ENCODE measurements around the gene ARHGEF9. TPM values are rescaled to one million over a fixed set of nuclear protein-coding genes. Genes with fewer than 3 reads are reported as not detected.
A peak's percentile ranks its signal among the peaks of the same experiment; 100 is the strongest.

Gene ARHGEF9
- total and polyA plus RNA-seq, 3 experiments from 2014 or later = 7.1 to 18.3 (median 16.7) TPM

DNA sequence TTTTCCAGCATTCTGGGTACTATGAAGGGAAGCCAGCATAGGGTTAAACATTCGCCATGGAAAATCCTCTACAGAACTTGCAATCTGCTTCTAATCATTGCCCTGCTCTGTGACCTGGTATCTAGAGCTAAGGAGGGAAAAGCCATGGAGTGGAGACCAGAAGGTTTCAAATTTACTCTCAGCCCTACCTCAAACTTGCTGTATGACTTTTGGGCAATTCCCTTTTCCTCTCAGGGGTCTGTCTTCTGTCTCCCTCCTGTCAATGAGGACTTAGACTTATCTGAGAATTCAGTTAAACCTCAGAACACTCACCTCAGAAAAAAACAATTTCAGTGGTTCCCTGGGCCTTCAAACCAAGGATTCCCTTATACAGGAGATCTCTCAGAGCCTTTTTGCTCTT, 29.1 kb downstream of the ARHGEF9 start:
- Mint-ChIP-seq H3K27me3 (peaks cover 0 to 9% of the 10 kb centered on the region in 2 donors), H3K36me3 (peaks cover 0 to 7% (median 0%) of the 10 kb centered on the region in 3 donors), H3K27ac (peak overlapping the region in 1 of 8 donors; percentile 93), H3K9me3 (no peaks in the 10 kb centered on the region), H3K4me1 (peaks cover 22 to 38% (median 33%) of the 10 kb centered on the region in 3 donors), H3K4me3 (peak overlapping the region in 1 of 7 donors; percentile 98)
- Histone ChIP-seq H3K27ac (ENCODE audit: low read depth, low read length) (no peak overlapping the region), H3K27me3 (ENCODE audit: insufficient read depth, low read length, poor library complexity, severe bottlenecking) (no peaks in the 10 kb centered on the region), H3K4me1 (ENCODE audit: insufficient read depth, low read length) (peaks cover 11% of the 10 kb centered on the region), H3K9me3 (ENCODE audit: low read length) (no peaks in the 10 kb centered on the region), H3K4me3 (ENCODE audit: low read length) (no peak overlapping the region), H3K36me3 (ENCODE audit: insufficient read depth, low read length) (no peaks in the 10 kb centered on the region)
- no peak for DNase-seq
- ChIA-PET POLR2A (no interaction called here), CTCF (no interaction called here)

DNA sequence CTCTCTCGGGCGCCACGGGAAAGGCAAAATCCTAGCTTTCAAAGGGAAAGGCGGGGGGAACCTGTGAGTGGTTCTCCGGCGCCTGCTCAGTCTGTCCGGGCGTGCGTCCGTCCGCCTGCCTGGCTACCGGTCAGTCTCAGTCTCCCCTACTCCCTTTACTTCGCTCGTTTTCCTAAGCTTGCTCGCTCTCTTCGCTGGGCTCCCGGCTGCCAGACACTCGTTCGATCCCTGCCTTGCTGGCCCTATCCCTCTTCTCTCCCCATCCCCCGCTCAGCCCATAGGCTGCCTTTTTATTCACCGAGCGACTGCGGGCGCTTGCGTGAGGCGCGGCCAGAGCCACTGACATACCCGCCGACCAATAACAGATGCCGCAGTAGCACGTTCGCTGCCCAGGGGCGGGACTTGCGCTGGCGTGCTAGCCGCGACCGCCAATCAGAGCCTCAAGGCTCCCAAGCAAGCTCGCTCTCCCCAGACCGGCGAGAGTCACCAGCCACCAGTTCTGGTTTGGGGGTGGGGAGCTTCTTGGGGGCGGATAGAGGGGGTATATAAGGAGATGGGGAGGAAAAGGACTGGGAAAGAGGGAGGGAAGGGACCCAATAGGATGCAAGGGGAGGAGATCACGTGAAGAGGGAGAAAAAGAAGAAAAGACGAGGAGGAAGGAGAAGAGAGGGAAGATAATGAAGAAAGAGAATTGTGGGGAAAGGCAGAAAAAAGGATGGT, 30.0 kb downstream of the ARHGEF9 start:
- Histone ChIP-seq H3K27me3 (ENCODE audit: insufficient read depth, low read length, poor library complexity, severe bottlenecking) (no peaks in the 10 kb centered on the region), H3K9me3 (ENCODE audit: low read length) (no peaks in the 10 kb centered on the region), H3K27ac (ENCODE audit: low read depth, low read length) (peak overlapping the region; percentile 82), H3K4me3 (ENCODE audit: low read length) (peak overlapping the region; percentile 92), H3K36me3 (ENCODE audit: insufficient read depth, low read length) (no peaks in the 10 kb centered on the region), H3K4me1 (ENCODE audit: insufficient read depth, low read length) (peaks cover 11% of the 10 kb centered on the region)
- Mint-ChIP-seq H3K27ac (peak overlapping the region; percentile 93 to 99 (median 96)), H3K27me3 (peaks cover 0 to 7% of the 10 kb centered on the region in 2 donors), H3K4me1 (peaks cover 22 to 45% (median 33%) of the 10 kb centered on the region in 3 donors), H3K9me3 (no peaks in the 10 kb centered on the region), H3K4me3 (peak overlapping the region; percentile 94 to 99 (median 98)), H3K36me3 (peaks cover 0 to 7% (median 0%) of the 10 kb centered on the region in 3 donors)
- ChIA-PET CTCF (no interaction called here), POLR2A (interaction anchor here (0.6 to 1.0 kb wide), 3 partner anchors 8 to 404 kb away, joined by 3 to 4 read pairs (median 4); partner anchors contain the start of gene SPIN4)
- DNase-seq = peak; percentile 70 to 90 (median 85)

DNA sequence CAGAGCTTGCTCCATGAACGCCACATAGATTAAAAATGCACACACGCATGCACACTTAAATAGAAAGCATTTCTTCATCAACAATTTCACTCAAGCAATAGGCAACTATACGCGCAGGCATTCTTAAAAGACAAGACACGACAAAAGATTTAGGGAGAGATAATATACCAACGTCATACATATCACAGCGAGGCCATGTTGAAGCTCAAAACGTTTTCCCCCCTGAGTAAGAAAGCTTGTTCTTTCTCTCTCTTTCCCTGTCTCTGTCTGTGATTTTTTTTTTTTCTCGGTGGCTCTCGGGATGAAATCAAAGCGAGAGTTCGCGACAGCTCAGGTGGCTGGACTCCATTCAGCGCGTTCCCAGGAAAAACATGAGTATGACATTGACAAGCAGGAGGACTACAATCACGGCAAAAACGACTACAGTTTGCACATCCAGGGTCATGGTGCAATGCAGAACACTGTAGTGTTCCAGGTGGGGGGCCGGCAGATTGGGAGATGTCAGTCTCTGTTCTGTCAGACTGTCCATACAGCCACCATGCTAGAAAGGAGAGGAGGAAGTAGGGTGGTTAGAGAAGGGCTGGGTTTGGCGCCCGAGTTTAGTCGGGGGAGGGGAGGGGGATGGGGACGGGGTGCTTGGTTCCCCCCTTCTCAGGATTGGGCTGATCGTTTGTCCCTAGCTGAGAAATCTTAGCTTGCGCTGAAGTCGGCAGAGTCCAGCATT, 30.7 kb downstream of the ARHGEF9 start:
- H3K27me3 ChIP-seq (ENCODE audit: insufficient read depth, low read length, poor library complexity, severe bottlenecking) = no peaks in the 10 kb centered on the region
- peak in 3 of 5 donors; percentile 24 to 50 (median 46) for DNase-seq
- CTCF ChIA-PET = no interaction called here
- H3K9me3 ChIP-seq (ENCODE audit: low read length) = no peaks in the 10 kb centered on the region
- peak overlapping the region; percentile 94 to 99 (median 98) for H3K4me3 Mint-ChIP-seq
- peaks cover 0 to 7% (median 0%) of the 10 kb centered on the region in 3 donors for H3K36me3 Mint-ChIP-seq
- peaks cover 11% of the 10 kb centered on the region for H3K4me1 ChIP-seq (ENCODE audit: insufficient read depth, low read length)
- H3K4me1 Mint-ChIP-seq = peaks cover 22 to 52% (median 33%) of the 10 kb centered on the region in 3 donors
- H3K36me3 ChIP-seq (ENCODE audit: insufficient read depth, low read length) = no peaks in the 10 kb centered on the region
- peak overlapping the region; percentile 82 for H3K27ac ChIP-seq (ENCODE audit: low read depth, low read length)
- peaks cover 0 to 7% of the 10 kb centered on the region in 2 donors for H3K27me3 Mint-ChIP-seq
- no peaks in the 10 kb centered on the region for H3K9me3 Mint-ChIP-seq
- peak overlapping the region; percentile 92 for H3K4me3 ChIP-seq (ENCODE audit: low read length)
- POLR2A ChIA-PET = interaction anchor here (1.0 kb wide), 1 partner anchor 403 kb away, joined by 4 read pairs; the partner anchor contains the start of gene SPIN4
- H3K27ac Mint-ChIP-seq = peak overlapping the region; percentile 93 to 99 (median 96)

DNA sequence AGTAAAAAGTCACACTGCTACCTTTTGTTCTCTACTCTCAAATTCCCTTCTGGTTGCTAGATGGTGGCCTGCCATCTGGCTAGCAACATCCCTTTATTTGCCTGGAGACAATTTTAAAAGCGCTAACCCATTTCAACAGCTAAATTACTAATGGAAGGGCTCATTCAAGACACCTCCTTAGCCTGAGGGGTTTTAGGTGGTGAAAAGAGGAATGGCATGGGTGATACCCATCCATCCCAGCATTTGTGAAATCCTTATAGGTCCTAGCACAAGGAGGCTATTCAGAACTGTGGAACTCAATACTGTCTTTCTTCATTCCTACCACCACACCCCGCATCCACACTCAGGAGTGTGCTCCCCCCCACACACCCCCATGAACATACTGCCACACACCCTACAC, 33.5 kb downstream of the ARHGEF9 start:
- peaks cover 11% of the 10 kb centered on the region for H3K4me1 ChIP-seq (ENCODE audit: insufficient read depth, low read length)
- Mint-ChIP-seq H3K27ac (peak overlapping the region in 2 of 8 donors; percentile 7 to 34), H3K4me3 (peak overlapping the region in 2 of 7 donors; percentile 6 to 98)

DNA sequence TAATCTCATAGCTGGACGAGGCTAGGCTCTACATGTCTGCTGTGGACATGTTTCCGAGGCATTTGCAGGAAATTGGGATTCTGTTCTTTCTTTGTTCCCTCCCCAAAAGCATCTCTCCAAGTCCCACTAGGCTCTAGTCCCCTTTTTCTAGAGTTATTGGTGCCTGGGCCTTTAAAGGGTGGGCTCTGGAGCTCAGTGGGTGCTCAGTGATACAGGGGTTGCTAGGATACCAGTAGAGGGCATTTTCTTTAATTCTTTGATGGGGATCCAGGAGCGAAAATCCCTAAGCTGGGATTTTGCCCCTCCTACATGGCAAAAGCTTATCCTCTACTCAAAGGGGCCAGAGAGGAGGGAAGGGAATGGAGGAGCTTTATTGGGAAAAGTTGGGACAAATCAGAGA, 34.2 kb downstream of the ARHGEF9 start:
- H3K4me3 Mint-ChIP-seq = peak overlapping the region in 2 of 7 donors; percentile 53 to 61
- peaks cover 0 to 7% (median 0%) of the 10 kb centered on the region in 3 donors for H3K36me3 Mint-ChIP-seq
- Histone ChIP-seq H3K36me3 (ENCODE audit: insufficient read depth, low read length) (no peaks in the 10 kb centered on the region), H3K27me3 (ENCODE audit: insufficient read depth, low read length, poor library complexity, severe bottlenecking) (no peaks in the 10 kb centered on the region), H3K4me1 (ENCODE audit: insufficient read depth, low read length) (peaks cover 15% of the 10 kb centered on the region), H3K27ac (ENCODE audit: low read depth, low read length) (no peak overlapping the region), H3K9me3 (ENCODE audit: low read length) (no peaks in the 10 kb centered on the region), H3K4me3 (ENCODE audit: low read length) (no peak overlapping the region)
- peak overlapping the region in 1 of 8 donors; percentile 23 for H3K27ac Mint-ChIP-seq
- no peaks in the 10 kb centered on the region for H3K9me3 Mint-ChIP-seq
- no peak for DNase-seq
- H3K27me3 Mint-ChIP-seq = peaks cover 0 to 2% of the 10 kb centered on the region in 2 donors
- peaks cover 42 to 80% (median 55%) of the 10 kb centered on the region in 3 donors for H3K4me1 Mint-ChIP-seq
- POLR2A ChIA-PET = no interaction called here
- CTCF ChIA-PET = no interaction called here

More for the DNA sequence above, 33.5 kb downstream of the ARHGEF9 start:
- no peaks in the 10 kb centered on the region for H3K9me3 Mint-ChIP-seq
- H3K4me3 ChIP-seq (ENCODE audit: low read length) = no peak overlapping the region
- DNase-seq = no peak
- H3K4me1 Mint-ChIP-seq = peaks cover 35 to 73% (median 48%) of the 10 kb centered on the region in 3 donors
- H3K27me3 ChIP-seq (ENCODE audit: insufficient read depth, low read length, poor library complexity, severe bottlenecking) = no peaks in the 10 kb centered on the region
- H3K36me3 Mint-ChIP-seq = peaks cover 0 to 7% (median 0%) of the 10 kb centered on the region in 3 donors
- ChIA-PET CTCF (no interaction called here), POLR2A (no interaction called here)
- peaks cover 0 to 2% of the 10 kb centered on the region in 2 donors for H3K27me3 Mint-ChIP-seq
- H3K9me3 ChIP-seq (ENCODE audit: low read length) = no peaks in the 10 kb centered on the region
- H3K27ac ChIP-seq (ENCODE audit: low read depth, low read length) = no peak overlapping the region
- H3K36me3 ChIP-seq (ENCODE audit: insufficient read depth, low read length) = no peaks in the 10 kb centered on the region

DNA sequence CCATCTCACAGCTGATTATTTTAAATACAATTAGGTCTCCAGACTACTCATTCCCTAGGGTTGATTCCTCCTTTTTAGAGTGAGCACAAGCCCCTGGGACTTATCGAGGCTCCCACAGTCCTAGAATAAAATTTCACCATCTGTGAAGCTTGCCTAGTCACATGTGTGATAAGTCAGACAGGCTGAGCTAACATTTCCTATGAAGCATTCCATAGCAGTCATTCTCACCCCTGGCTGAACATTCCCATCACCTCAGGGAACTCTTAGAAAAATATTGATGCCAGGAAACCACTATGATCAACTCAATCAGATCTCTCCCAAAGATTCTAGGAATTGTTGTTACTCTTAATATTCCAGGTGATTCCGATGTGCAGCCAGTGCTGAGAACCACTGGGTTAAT, 37.7 kb downstream of the ARHGEF9 start:
- POLR2A ChIA-PET = interaction anchor here (1.1 kb wide), 1 partner anchor 8 kb away, joined by 4 read pairs; no protein-coding TSS in a partner anchor
- Histone ChIP-seq H3K27me3 (ENCODE audit: insufficient read depth, low read length, poor library complexity, severe bottlenecking) (no peaks in the 10 kb centered on the region), H3K4me3 (ENCODE audit: low read length) (no peak overlapping the region), H3K9me3 (ENCODE audit: low read length) (no peaks in the 10 kb centered on the region), H3K36me3 (ENCODE audit: insufficient read depth, low read length) (no peaks in the 10 kb centered on the region), H3K4me1 (ENCODE audit: insufficient read depth, low read length) (peaks cover 12% of the 10 kb centered on the region), H3K27ac (ENCODE audit: low read depth, low read length) (no peak overlapping the region)
- no peaks in the 10 kb centered on the region for H3K9me3 Mint-ChIP-seq
- peak overlapping the region in 6 of 8 donors; percentile 13 to 79 (median 53) for H3K27ac Mint-ChIP-seq
- H3K27me3 Mint-ChIP-seq = peaks cover 0 to 2% of the 10 kb centered on the region in 2 donors
- H3K4me3 Mint-ChIP-seq = no peak overlapping the region
- H3K36me3 Mint-ChIP-seq = no peaks in the 10 kb centered on the region
- CTCF ChIA-PET = no interaction called here
- peaks cover 44 to 84% (median 51%) of the 10 kb centered on the region in 3 donors for H3K4me1 Mint-ChIP-seq
- no peak for DNase-seq

DNA sequence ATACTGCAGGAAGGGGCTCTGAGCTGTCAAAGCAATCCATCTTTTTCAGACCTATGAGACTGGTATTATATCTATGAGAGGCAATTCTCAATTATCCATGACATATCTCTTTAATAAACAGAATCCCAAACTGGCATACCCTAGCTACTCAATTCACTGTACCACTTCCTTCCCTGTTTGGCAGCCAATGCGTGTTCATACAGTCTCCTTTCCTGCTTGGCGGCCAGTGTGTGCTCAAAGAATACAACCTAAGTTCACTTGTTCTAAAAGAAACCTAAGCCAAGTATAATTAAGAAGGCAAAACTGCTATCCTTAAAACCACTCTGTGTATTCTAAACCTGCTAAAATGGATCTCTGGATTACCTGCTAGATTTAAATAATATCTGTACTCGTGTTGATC, 38.3 kb downstream of the ARHGEF9 start:
- H3K4me3 Mint-ChIP-seq = peak overlapping the region in 3 of 7 donors; percentile 7 to 37 (median 27)
- H3K27ac ChIP-seq (ENCODE audit: low read depth, low read length) = no peak overlapping the region

More for the DNA sequence above, 38.3 kb downstream of the ARHGEF9 start:
- H3K9me3 Mint-ChIP-seq = no peaks in the 10 kb centered on the region
- CTCF ChIA-PET = no interaction called here
- Histone ChIP-seq H3K9me3 (ENCODE audit: low read length) (no peaks in the 10 kb centered on the region), H3K36me3 (ENCODE audit: insufficient read depth, low read length) (no peaks in the 10 kb centered on the region), H3K4me1 (ENCODE audit: insufficient read depth, low read length) (peaks cover 12% of the 10 kb centered on the region), H3K4me3 (ENCODE audit: low read length) (no peak overlapping the region), H3K27me3 (ENCODE audit: insufficient read depth, low read length, poor library complexity, severe bottlenecking) (no peaks in the 10 kb centered on the region)
- H3K27ac Mint-ChIP-seq = peak overlapping the region; percentile 4 to 79 (median 66)
- POLR2A ChIA-PET = interaction anchor here (1.1 kb wide), 1 partner anchor 8 kb away, joined by 4 read pairs; no protein-coding TSS in a partner anchor
- peaks cover 0 to 2% of the 10 kb centered on the region in 2 donors for H3K27me3 Mint-ChIP-seq
- no peaks in the 10 kb centered on the region for H3K36me3 Mint-ChIP-seq
- no peak for DNase-seq
- H3K4me1 Mint-ChIP-seq = peaks cover 41 to 84% (median 45%) of the 10 kb centered on the region in 3 donors

All from CD8-positive, alpha-beta memory T cell (primary cell).